SK-N-SH (cell line): ENCODE results near the gene EPHB4. TPM values are rescaled to one million over a fixed set of nuclear protein-coding genes. Genes with fewer than 3 reads are reported as not detected.

ENCODE experiments used
- CTCF ChIA-PET: fragments of 300-600, 350-600 bp; formaldehyde crosslinking; extraction: SDS; loops from one replicate; lab custom pipeline; 2021; lab: Yijun Ruan, JAX
- POLR2A ChIA-PET: fragments of 350-600 bp; sonication (Branson Sonifier 250); formaldehyde crosslinking; extraction: SDS; loops from one replicate; lab custom pipeline; 2020; ENCODE audit warnings: antibody characterized with exemption, inconsistent platforms; lab: Yijun Ruan, JAX
- DNase-seq: peaks from one replicate; pipeline ENCODE4 v3.0.0; 2012
- H2AFZ ChIP-seq: fragments of 200-600 bp; sonication (generic); 2 replicates; pipeline ENCODE4 v1.8.1; 2016; ENCODE audit warnings: antibody characterized with exemption, mild to moderate bottlenecking, low read depth
- H3F3A ChIP-seq: fragments of 200-600 bp; sonication (generic); replicated peaks from 2 replicates; pipeline ENCODE3; 2016; ENCODE audit warnings: antibody characterized with exemption, mild to moderate bottlenecking; ENCODE audit not compliant: insufficient read depth
- H3K27ac ChIP-seq, 2 experiments: fragments of 200-500 bp in 1 of 2; fragments of 200-600 bp in 1 of 2; sonication (Bioruptor generic) in 1 of 2; sonication (generic), shearing (Covaris generic) in 1 of 2; 2 replicates each; pipeline versions ENCODE4 v1.5.1 to v1.6.1; 2014 to 2016; ENCODE audit warnings: low read depth in 2 of 2, inconsistent platforms in 1 of 2, low read length in 1 of 2, mild to moderate bottlenecking in 1 of 2, mixed read lengths in 1 of 2
- H3K27me3 ChIP-seq: fragments of 200-600 bp; sonication (generic), shearing (Covaris generic); 2 replicates; pipeline ENCODE4 v1.6.1; 2016; ENCODE audit warnings: mixed run types; ENCODE audit not compliant: insufficient read depth
- H3K36me3 ChIP-seq, 2 experiments: fragments of 200-500 bp in 1 of 2; fragments of 200-600 bp in 1 of 2; sonication (Bioruptor generic) in 1 of 2; sonication (generic) in 1 of 2; replicated peaks in 1 of 2; 2 replicates each; pipeline versions ENCODE3 to v1.5.1; 2014 to 2016; ENCODE audit warnings: low read length in 1 of 2, mild to moderate bottlenecking in 1 of 2; ENCODE audit not compliant: insufficient read depth in 2 of 2, control insufficient read depth in 1 of 2
- H3K4me1 ChIP-seq, 2 experiments: fragments of 200-500 bp in 1 of 2; fragments of 200-600 bp in 1 of 2; sonication (Bioruptor generic) in 1 of 2; sonication (generic), shearing (Covaris generic) in 1 of 2; 2 replicates each; pipeline versions ENCODE4 v1.5.1 to v1.6.1; 2014 to 2016; ENCODE audit warnings: low read depth in 1 of 2, low read length in 1 of 2, mixed run types in 1 of 2; ENCODE audit not compliant: insufficient read depth in 2 of 2, control insufficient read depth in 1 of 2
- H3K4me2 ChIP-seq: fragments of 200-600 bp; sonication (generic), shearing (Covaris generic); 2 replicates; pipeline ENCODE4 v1.6.1; 2017; ENCODE audit warnings: mixed run types
- H3K4me3 ChIP-seq, 2 experiments: fragments of 200-500 bp in 1 of 2; fragments of 200-600 bp in 1 of 2; sonication (Bioruptor generic) in 1 of 2; sonication (generic), shearing (Covaris generic) in 1 of 2; 2 replicates each; pipeline versions ENCODE4 v1.5.1 to v1.8.1; 2014 to 2016; ENCODE audit warnings: low read depth in 2 of 2, inconsistent platforms in 1 of 2, low read length in 1 of 2, mild to moderate bottlenecking in 1 of 2, mixed read lengths in 1 of 2, moderate library complexity in 1 of 2
- H3K79me2 ChIP-seq: fragments of 200-600 bp; sonication (generic); 2 replicates; pipeline ENCODE4 v1.8.1; 2017; ENCODE audit warnings: mild to moderate bottlenecking; ENCODE audit not compliant: insufficient read depth
- H3K9ac ChIP-seq: fragments of 200-600 bp; sonication (generic); 2 replicates; pipeline ENCODE4 v1.6.1; 2017; ENCODE audit warnings: mixed run types
- H3K9me2 ChIP-seq: fragments of 200-600 bp; sonication (generic); 2 replicates; pipeline ENCODE4 v1.6.1; 2017; ENCODE audit warnings: mixed run types
- H3K9me3 ChIP-seq: fragments of 200-600 bp; sonication (generic); 2 replicates; pipeline ENCODE4 v1.6.1; 2017; ENCODE audit warnings: mixed run types, mild to moderate bottlenecking, moderate library complexity
- H4K20me1 ChIP-seq: fragments of 200-600 bp; sonication (generic); 2 replicates; pipeline ENCODE4 v1.6.1; 2017; ENCODE audit warnings: mild to moderate bottlenecking, mixed run types; ENCODE audit not compliant: insufficient read depth
- CHD2 ChIP-seq: fragments of 150-350 bp; IDR thresholded peaks from 2 replicates; pipeline ENCODE4 v1.6.1; 2018; ENCODE audit warnings: low read length; ENCODE audit not compliant: partially characterized antibody
- CTCF ChIP-seq: fragments of 200-600 bp; sonication (generic); IDR thresholded peaks from 2 replicates; pipeline ENCODE4 v1.6.1; 2017; ENCODE audit warnings: antibody characterized with exemption, mild to moderate bottlenecking, moderate library complexity
- ELF1 ChIP-seq: IDR thresholded peaks from 2 replicates; pipeline ENCODE4 v1.4.0; 2012
- EZH2phosphoT487 ChIP-seq: fragments of 200-600 bp; sonication (generic); IDR thresholded peaks from 2 replicates; pipeline ENCODE4 v1.6.1; 2017; ENCODE audit warnings: low read depth, mixed run types, mild to moderate bottlenecking, antibody characterized with exemption, moderate library complexity, borderline replicate concordance
- FOXJ3 ChIP-seq: sonication (generic); formaldehyde crosslinking; IDR thresholded peaks from 2 replicates; pipeline ENCODE4 v1.5.1; 2020; ENCODE audit warnings: mild to moderate bottlenecking, missing genetic modification reagents
- GABPA ChIP-seq: IDR thresholded peaks from 2 replicates; pipeline ENCODE4 v1.4.0; 2012; ENCODE audit warnings: low read depth, mild to moderate bottlenecking
- MXI1 ChIP-seq: IDR thresholded peaks from 2 replicates; pipeline ENCODE4 v1.6.1; 2012; ENCODE audit warnings: mild to moderate bottlenecking, low read depth, low read length, improper control_type of control experiment
- NFIC ChIP-seq: IDR thresholded peaks from 2 replicates; pipeline ENCODE4 v1.4.0; 2012; ENCODE audit warnings: borderline replicate concordance
- PBX3 ChIP-seq: IDR thresholded peaks from 2 replicates; pipeline ENCODE4; 2012
- POLR2AphosphoS5 ChIP-seq: IDR thresholded peaks from 2 replicates; pipeline ENCODE4 v1.6.1; 2012; ENCODE audit warnings: low read depth, low read length
- RAD21 ChIP-seq: IDR thresholded peaks from 2 replicates; pipeline ENCODE4 v1.6.1; 2012; ENCODE audit warnings: mild to moderate bottlenecking, low read length
- RCOR1 ChIP-seq: fragments of 150-350 bp; IDR thresholded peaks from 2 replicates; pipeline ENCODE4 v1.6.1; 2017; ENCODE audit warnings: antibody characterized with exemption, low read length
- REST ChIP-seq: IDR thresholded peaks from 2 replicates; pipeline ENCODE4 v1.6.1; 2012; ENCODE audit warnings: mild to moderate bottlenecking, low read depth, low read length, moderate library complexity
- RFX5 ChIP-seq: IDR thresholded peaks from 2 replicates; pipeline ENCODE4 v1.6.1; 2012; ENCODE audit warnings: mild to moderate bottlenecking, improper control_type of control experiment, low read length
- RXRA ChIP-seq: IDR thresholded peaks from 2 replicates; pipeline ENCODE4 v1.4.0; 2012; ENCODE audit warnings: low read depth, mild to moderate bottlenecking, borderline replicate concordance
- SIN3A ChIP-seq: IDR thresholded peaks from 2 replicates; pipeline ENCODE4 v1.6.1; 2012; ENCODE audit warnings: low read depth, mild to moderate bottlenecking, low read length, moderate library complexity, borderline replicate concordance
- SMC3 ChIP-seq: IDR thresholded peaks from 2 replicates; pipeline ENCODE4 v1.6.1; 2012; ENCODE audit warnings: low read depth, low read length, improper control_type of control experiment
- TAF1 ChIP-seq: IDR thresholded peaks from 2 replicates; pipeline ENCODE4 v1.6.1; 2012; ENCODE audit warnings: low read depth, mild to moderate bottlenecking, low read length, moderate library complexity, borderline replicate concordance
- TCF12 ChIP-seq: IDR thresholded peaks from 2 replicates; pipeline ENCODE4 v1.4.0; 2012
- USF2 ChIP-seq: fragments of 150-350 bp; IDR thresholded peaks from 2 replicates; pipeline ENCODE4 v1.6.1; 2017; ENCODE audit warnings: antibody characterized with exemption, low read length, low read depth, borderline replicate concordance
- YY1 ChIP-seq: IDR thresholded peaks from 2 replicates; pipeline ENCODE4 v1.4.0; 2012; ENCODE audit warnings: low read depth, mild to moderate bottlenecking
- WGBS: methylation state at CpG from one replicate; pipeline ENCODE4 v1.1.6; 2017; ENCODE audit warnings: low lambda C conversion rate; 5-methylcytosine and 5-hydroxymethylcytosine counted together
- polyA plus RNA-seq, 3 experiments: library from polyadenylated mRNA; depleted of rRNA; stranded (reverse); fragments of >200 nt; gene quantifications; 2 replicates each; pipeline ENCODE4 v1.2.3, GENCODE V29; 2012

Gene EPHB4
- polyA plus RNA-seq, 1 of the 3 experiments (the other 2 are of a cell fraction) = 64.4 TPM

- TF ChIP-seq GABPA (no peak), RCOR1 (no peak), REST (no peak), SIN3A (no peak), CTCF (no peak), RXRA (no peak)
Measured at GRCh38 chr7:100873599-100874299, 46.4 kb upstream of the EPHB4 start (continued).

- Histone ChIP-seq H3K27ac (peak overlapping the region in 1 of 2 experiments; percentile 43; a peak in 1 of 4 replicates), H3F3A (peaks cover 27% of the 10 kb centered on the region), H2AFZ (no peak overlapping the region), H3K9me2 (no peaks in the 10 kb centered on the region), H3K4me3 (no peak overlapping the region), H3K27me3 (no peaks in the 10 kb centered on the region), H3K9me3 (no peaks in the 10 kb centered on the region), H4K20me1 (no peaks in the 10 kb centered on the region), H3K36me3 (peaks cover 3 to 10% of the 10 kb centered on the region in 2 experiments), H3K4me2 (peak overlapping the region; percentile 25; the same call in 1 of the 2 replicates), H3K79me2 (no peaks in the 10 kb centered on the region), H3K9ac (peak overlapping the region; percentile 31; the same call in 1 of the 2 replicates), H3K4me1 (peaks cover 2 to 19% of the 10 kb centered on the region in 2 experiments; a peak in 3 of 4 replicates)
- ChIA-PET CTCF (no interaction called here), POLR2A (no interaction called here)
- TF ChIP-seq TAF1 = no peak
- TF ChIP-seq ELF1 = no peak
- TF ChIP-seq EZH2phosphoT487 = no peak
- TF ChIP-seq NFIC = no peak
- TF ChIP-seq TCF12 = no peak
- no peak for TF ChIP-seq USF2
- TF ChIP-seq RFX5 = no peak
- no peak for TF ChIP-seq CHD2
- no peak for TF ChIP-seq SIN3A
- TF ChIP-seq RAD21 = no peak
- TF ChIP-seq RCOR1 = no peak
- no peak for TF ChIP-seq YY1
- TF ChIP-seq FOXJ3 (CRISPR knock-in tag) = no peak
- no peak for TF ChIP-seq POLR2AphosphoS5
- TF ChIP-seq SMC3 = no peak
- TF ChIP-seq PBX3 = no peak
- TF ChIP-seq MXI1 = no peak
- peak; percentile 46 for DNase-seq
- WGBS = 93% methylated on average over 24 of the region's 27 CpGs
Measured at GRCh38 chr7:100867776-100868485, 40.6 kb upstream of the EPHB4 start.
